Retinal pigment epithelial cell (primary cell): ENCODE measurements around the gene TCERG1L.

Source experiments
- DNase-seq: peaks from one replicate; pipeline ENCODE4 v3.0.0-alpha.2; 2010; ENCODE audit warnings: low read depth
- H3K4me3 ChIP-seq: 2 replicates; pipeline ENCODE4 v1.5.1; 2011; ENCODE audit warnings: mild to moderate bottlenecking, low read length, control low read depth, moderate library complexity
- CTCF ChIP-seq: conservative IDR thresholded peaks from 2 replicates; pipeline ENCODE4 v1.5.1; 2011; ENCODE audit warnings: low read depth, low read length, control low read depth, inconsistent platforms

Gene TCERG1L

DNA sequence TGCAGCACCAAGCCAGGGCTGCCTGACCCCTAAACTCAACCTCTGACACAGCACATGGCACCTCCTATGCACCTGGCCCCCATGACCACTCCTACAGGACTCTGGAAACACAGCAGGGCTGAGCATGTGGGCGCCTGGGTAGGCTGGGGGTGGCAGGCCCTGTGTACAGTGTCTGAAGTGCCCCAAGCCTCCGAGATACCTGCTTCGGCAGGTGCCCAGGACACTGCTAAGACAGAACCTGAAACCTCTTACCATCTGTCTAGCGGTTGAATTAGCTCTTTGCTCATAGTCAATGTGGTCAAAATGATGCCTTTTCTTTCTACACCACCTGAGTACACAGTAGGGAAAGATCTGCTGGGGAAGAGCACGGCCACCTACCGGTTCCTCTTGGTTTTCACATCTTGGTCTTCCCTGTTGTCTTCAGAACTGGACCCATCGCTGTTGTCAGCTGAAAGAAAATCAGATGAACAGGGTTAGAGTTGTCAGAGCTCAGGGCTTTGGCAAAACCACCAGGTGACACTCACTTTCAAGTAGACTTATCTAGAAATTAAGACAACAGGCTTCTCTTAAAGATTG lies 177.4 kb downstream of the TCERG1L start:
- no peak overlapping the region for H3K4me3 ChIP-seq
- TF ChIP-seq CTCF = no peak
- no peak for DNase-seq

DNA sequence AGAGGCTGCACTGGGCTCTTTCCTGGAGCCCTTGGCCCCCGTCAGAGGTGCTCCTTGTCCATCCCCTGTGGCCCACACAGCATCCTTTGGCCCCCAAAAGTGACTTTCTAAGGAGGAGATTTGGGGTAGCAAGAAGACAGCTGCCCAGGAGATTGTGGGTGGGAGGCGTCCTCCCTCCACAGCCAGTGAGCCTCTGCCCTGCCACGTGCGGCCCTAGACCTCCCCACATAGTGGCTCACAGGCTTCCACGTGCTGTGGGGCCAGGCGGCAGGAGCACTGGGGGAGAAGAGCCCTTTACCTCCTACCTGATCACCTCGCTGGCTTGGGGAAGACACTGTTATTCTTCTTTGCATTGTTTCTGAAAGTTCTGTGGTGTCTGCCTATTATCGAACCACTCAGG lies 178.8 kb downstream of the TCERG1L start:
- H3K4me3 ChIP-seq = no peak overlapping the region
- DNase-seq = no peak
- TF ChIP-seq CTCF = no peak

- no peak for DNase-seq
- H3K4me3 ChIP-seq = no peak overlapping the region
- no peak for TF ChIP-seq CTCF
These were observed 179.6 kb downstream of the TCERG1L start for GRCh38 chr10:131131726-131132591.

GRCh38 chr10:131130025-131130424 lies 181.5 kb downstream of the TCERG1L start:
- no peak overlapping the region for H3K4me3 ChIP-seq
- DNase-seq = no peak
- TF ChIP-seq CTCF = no peak

DNA sequence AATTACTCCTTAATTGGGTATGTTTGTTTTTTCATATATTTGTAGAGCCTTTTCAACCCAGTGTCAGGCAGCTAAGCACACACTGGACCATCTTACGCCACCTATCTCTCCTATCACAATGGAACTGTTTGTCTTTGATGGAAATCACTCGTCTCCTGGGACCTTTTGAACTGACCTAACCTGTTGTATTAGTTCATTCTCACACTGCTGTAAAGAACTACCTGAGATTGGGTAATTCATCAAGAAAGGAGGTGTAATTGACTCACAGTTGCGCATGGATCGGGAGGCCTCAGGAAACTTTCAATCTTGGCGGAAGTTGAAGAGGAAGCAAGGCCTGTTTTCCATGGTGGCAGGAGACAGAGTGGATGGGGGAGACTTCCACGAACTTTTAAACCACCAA lies 182.0 kb downstream of the TCERG1L start:
- no peak for TF ChIP-seq CTCF
- no peak for DNase-seq
- H3K4me3 ChIP-seq = no peak overlapping the region

DNA sequence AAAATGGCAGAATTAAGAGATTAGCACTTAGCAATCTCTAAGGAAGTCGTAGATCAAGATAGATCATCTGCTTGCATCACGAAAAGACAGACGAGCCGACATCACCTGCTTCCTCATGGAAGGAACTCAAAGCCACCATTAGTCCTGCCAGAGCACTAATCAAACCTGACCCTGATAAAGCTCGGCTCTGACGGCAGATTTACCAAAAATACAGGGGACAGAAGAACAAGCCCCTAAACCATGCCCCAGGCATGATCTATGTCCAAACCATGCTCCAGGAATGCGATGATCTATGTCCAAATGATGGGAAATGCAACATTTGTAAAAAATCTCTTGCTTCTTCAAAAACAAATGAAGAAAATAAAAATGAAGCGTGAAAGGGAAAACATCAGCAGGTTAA lies 182.8 kb downstream of the TCERG1L start:
- no peak overlapping the region for H3K4me3 ChIP-seq
- DNase-seq = no peak
- no peak for TF ChIP-seq CTCF

- DNase-seq = no peak
- no peak overlapping the region for H3K4me3 ChIP-seq
- TF ChIP-seq CTCF = no peak
These were observed 183.9 kb downstream of the TCERG1L start for GRCh38 chr10:131127610-131128009.
